ENCODE results near the gene FRMD4B. TPM values are rescaled to one million over a fixed set of nuclear protein-coding genes. Genes with fewer than 3 reads are reported as not detected.
"Not testable (repeated sequence)": the region's sequence is repeated elsewhere in the genome, so short reads cannot be mapped to it uniquely, and the experiment has no call there.

FRMD4B gene
- total and polyA plus RNA-seq, 7 donors = 1.1 to 4.0 (median 2.9) TPM

- H3K27ac ChIP-seq = no peak overlapping the region
Observed at GRCh38 chr3:69288161-69288895, 97.6 kb downstream of the FRMD4B start.

GRCh38 chr3:69283913-69284611, 101.8 kb downstream of the FRMD4B start:
- no peak for TF ChIP-seq CTCF (IDR thresholded peaks at IDR 0.05)
- DNase-seq (no peak), ATAC-seq (no peak)
- no peaks in the 10 kb centered on the region for H3K36me3 ChIP-seq (ENCODE audit: insufficient read depth in 1 of 2, low read depth in 1 of 2)
- no peaks in the 10 kb centered on the region for H3K9me3 ChIP-seq
- H3K4me3 ChIP-seq = no peak overlapping the region
- 89 to 93% (median 92%) methylated on average over 4 of the region's 4 CpGs for WGBS, 3 donors
- no peaks in the 10 kb centered on the region for H3K4me1 ChIP-seq
- intact Hi-C loops (cut with DNase I) = no loop called here
- no peaks in the 10 kb centered on the region for H3K27me3 ChIP-seq (ENCODE audit: insufficient read depth in 3 of 3, low read length in 2 of 3)
- no peak overlapping the region for H3K27ac ChIP-seq

More at GRCh38 chr3:69288161-69288895, 97.6 kb downstream of the FRMD4B start:
- Histone ChIP-seq H3K4me3 (no peak overlapping the region), H3K36me3 (ENCODE audit: insufficient read depth in 1 of 2, low read depth in 1 of 2) (no peaks in the 10 kb centered on the region), H3K9me3 (no peaks in the 10 kb centered on the region), H3K27me3 (ENCODE audit: insufficient read depth in 3 of 3, low read length in 2 of 3) (no peaks in the 10 kb centered on the region), H3K4me1 (no peaks in the 10 kb centered on the region)
- TF ChIP-seq CTCF (IDR thresholded peaks at IDR 0.05) = no peak
- WGBS, 3 donors = 72 to 77% (median 73%) methylated on average over 12 of the region's 12 CpGs
- ATAC-seq (no peak), DNase-seq (no peak)
- intact Hi-C loops (cut with DNase I) = no loop called here

GRCh38 chr3:69283496-69283895, 102.4 kb downstream of the FRMD4B start:
- Histone ChIP-seq H3K36me3 (ENCODE audit: insufficient read depth in 1 of 2, low read depth in 1 of 2) (no peaks in the 10 kb centered on the region), H3K9me3 (no peaks in the 10 kb centered on the region), H3K4me3 (no peak overlapping the region), H3K4me1 (no peaks in the 10 kb centered on the region), H3K27me3 (ENCODE audit: insufficient read depth in 3 of 3, low read length in 2 of 3) (no peaks in the 10 kb centered on the region), H3K27ac (no peak overlapping the region)
- ATAC-seq = no peak
- intact Hi-C loops (cut with DNase I) = no loop called here
- no peak for DNase-seq
- 74 to 77% (median 74%) methylated on average over 5 of the region's 5 CpGs for WGBS, 3 donors
- TF ChIP-seq CTCF (IDR thresholded peaks at IDR 0.05) = no peak

- H3K36me3 ChIP-seq (ENCODE audit: insufficient read depth in 1 of 2, low read depth in 1 of 2) = no peaks in the 10 kb centered on the region
- ATAC-seq (no peak), DNase-seq (no peak)
- H3K9me3 ChIP-seq = no peaks in the 10 kb centered on the region
- intact Hi-C loops (cut with DNase I) = no loop called here
- no peaks in the 10 kb centered on the region for H3K4me1 ChIP-seq
- H3K4me3 ChIP-seq = no peak overlapping the region
- no peaks in the 10 kb centered on the region for H3K27me3 ChIP-seq (ENCODE audit: insufficient read depth in 3 of 3, low read length in 2 of 3)
- 67 to 73% (median 73%) methylated on average over 3 of the region's 3 CpGs for WGBS, 3 donors
- H3K27ac ChIP-seq = no peak overlapping the region
- TF ChIP-seq CTCF (IDR thresholded peaks at IDR 0.05) = no peak
Observed at GRCh38 chr3:69282181-69282580, 103.7 kb downstream of the FRMD4B start.

- ATAC-seq; H3K4me3 ChIP-seq; H3K9me3 ChIP-seq; intact Hi-C loops (cut with DNase I); H3K4me1 ChIP-seq; DNase-seq; H3K27ac ChIP-seq; H3K36me3 ChIP-seq (ENCODE audit: insufficient read depth in 1 of 2, low read depth in 1 of 2); H3K27me3 ChIP-seq (ENCODE audit: insufficient read depth in 3 of 3, low read length in 2 of 3): not testable (repeated sequence)
- 93 to 100% (median 98%) methylated on average over 8 of the region's 8 CpGs for WGBS, 3 donors
Observed at GRCh38 chr3:69277403-69277802, 108.5 kb downstream of the FRMD4B start.
